HUES48 (cell line): ENCODE results near the gene CHRNB2.

Experiments
- H3K27ac ChIP-seq: one replicate; pipeline ENCODE4 v1.7.0; 2013; ENCODE audit warnings: low read depth, low read length, inconsistent platforms
- H3K27me3 ChIP-seq: 2 replicates; pipeline ENCODE4 v1.6.1; 2013; ENCODE audit warnings: mild to moderate bottlenecking, low read length; ENCODE audit not compliant: control insufficient read depth, insufficient read depth
- H3K36me3 ChIP-seq: 2 replicates; pipeline ENCODE4 v1.6.1; 2013; ENCODE audit warnings: low read length; ENCODE audit not compliant: control insufficient read depth, insufficient read depth
- H3K4me1 ChIP-seq: 2 replicates; pipeline ENCODE4 v1.6.1; 2013; ENCODE audit warnings: mild to moderate bottlenecking, low read length; ENCODE audit not compliant: control insufficient read depth, insufficient read depth
- H3K4me3 ChIP-seq: 2 replicates; pipeline ENCODE4 v1.5.1; 2013; ENCODE audit warnings: mild to moderate bottlenecking, low read depth, low read length
- H3K9ac ChIP-seq: 2 replicates; pipeline ENCODE4 v1.6.1; 2013; ENCODE audit warnings: mild to moderate bottlenecking, low read depth, low read length, moderate library complexity
- H3K9me3 ChIP-seq: 2 replicates; pipeline ENCODE4 v1.6.1; 2013; ENCODE audit warnings: low read length; ENCODE audit not compliant: control insufficient read depth, insufficient read depth

Gene CHRNB2

GRCh38 chr1:154553056-154554030, 14.2 kb upstream of the CHRNB2 start:
- Histone ChIP-seq H3K4me1 (peaks cover 17% of the 10 kb centered on the region), H3K9me3 (no peaks in the 10 kb centered on the region), H3K27me3 (no peaks in the 10 kb centered on the region), H3K36me3 (peaks cover 75% of the 10 kb centered on the region), H3K27ac (no peak overlapping the region), H3K9ac (no peak overlapping the region), H3K4me3 (no peak overlapping the region)

- peaks cover 44% of the 10 kb centered on the region for H3K36me3 ChIP-seq
- H3K4me1 ChIP-seq = peaks cover 20% of the 10 kb centered on the region
- no peaks in the 10 kb centered on the region for H3K27me3 ChIP-seq
- peak overlapping the region; percentile 83 for H3K4me3 ChIP-seq
- no peaks in the 10 kb centered on the region for H3K9me3 ChIP-seq
- H3K27ac ChIP-seq = no peak overlapping the region
- 0 out of 2 replicates have a peak overlapping the region, but pooled peaks have one; percentile 16 for H3K9ac ChIP-seq
Observed at GRCh38 chr1:154556422-154556821, 11.2 kb upstream of the CHRNB2 start.

GRCh38 chr1:154557248-154557938, 10.2 kb upstream of the CHRNB2 start:
- H3K9me3 ChIP-seq = no peaks in the 10 kb centered on the region
- H3K27ac ChIP-seq = no peak overlapping the region
- H3K9ac ChIP-seq = peak overlapping the region; percentile 69
- H3K36me3 ChIP-seq = peaks cover 35% of the 10 kb centered on the region
- H3K4me3 ChIP-seq = peak overlapping the region; percentile 83
- no peaks in the 10 kb centered on the region for H3K27me3 ChIP-seq
- peaks cover 20% of the 10 kb centered on the region for H3K4me1 ChIP-seq

- Histone ChIP-seq H3K4me3 (peak within 1 kb of the TSS; percentile 83), H3K9ac (peak within 1 kb of the TSS; percentile 69), H3K27me3 (no peaks in the 10 kb centered on the region), H3K36me3 (peaks cover 27% of the 10 kb centered on the region), H3K4me1 (peaks cover 20% of the 10 kb centered on the region), H3K9me3 (no peaks in the 10 kb centered on the region), H3K27ac (peak within 1 kb of the TSS; percentile 78)
Observed at GRCh38 chr1:154557939-154558719, 9.4 kb upstream of the CHRNB2 start, which contains the start of gene UBE2Q1. Gene UBE2Q1 (minus strand): TSS chr1:154558662. CDS start chr1:154558553, 109 bp downstream.

GRCh38 chr1:154558720-154559465, 8.7 kb upstream of the CHRNB2 start:
- peak overlapping the region; percentile 83 for H3K4me3 ChIP-seq
- H3K36me3 ChIP-seq = peaks cover 20% of the 10 kb centered on the region
- peaks cover 20% of the 10 kb centered on the region for H3K4me1 ChIP-seq
- peak overlapping the region; percentile 36 for H3K9ac ChIP-seq
- no peaks in the 10 kb centered on the region for H3K9me3 ChIP-seq
- H3K27me3 ChIP-seq = no peaks in the 10 kb centered on the region
- H3K27ac ChIP-seq = peak overlapping the region; percentile 78

- Histone ChIP-seq H3K4me3 (peak overlapping the region; percentile 83), H3K4me1 (peaks cover 20% of the 10 kb centered on the region), H3K36me3 (peaks cover 13% of the 10 kb centered on the region), H3K9ac (no peak overlapping the region), H3K27me3 (no peaks in the 10 kb centered on the region), H3K27ac (peak overlapping the region; percentile 78), H3K9me3 (no peaks in the 10 kb centered on the region)
Observed at GRCh38 chr1:154559466-154560044, 8.0 kb upstream of the CHRNB2 start.

GRCh38 chr1:154565876-154566275, 1.7 kb upstream of the CHRNB2 start:
- Histone ChIP-seq H3K9ac (no peak overlapping the region), H3K9me3 (no peaks in the 10 kb centered on the region), H3K27me3 (peaks cover 3% of the 10 kb centered on the region), H3K27ac (no peak overlapping the region), H3K4me3 (no peak overlapping the region), H3K4me1 (peaks cover 11% of the 10 kb centered on the region), H3K36me3 (no peaks in the 10 kb centered on the region)

GRCh38 chr1:154568157-154568815, 708 bp downstream of the CHRNB2 start:
- H3K4me1 ChIP-seq = peaks cover 15% of the 10 kb centered on the region
- no peaks in the 10 kb centered on the region for H3K36me3 ChIP-seq
- H3K9ac ChIP-seq = no peak overlapping the region
- peak overlapping the region; percentile 64 for H3K4me3 ChIP-seq
- no peak overlapping the region for H3K27ac ChIP-seq
- H3K9me3 ChIP-seq = no peaks in the 10 kb centered on the region
- peaks cover 3% of the 10 kb centered on the region for H3K27me3 ChIP-seq

GRCh38 chr1:154571244-154571963, 3.8 kb downstream of the CHRNB2 start:
- H3K36me3 ChIP-seq = no peaks in the 10 kb centered on the region
- peaks cover 20% of the 10 kb centered on the region for H3K4me1 ChIP-seq

More at GRCh38 chr1:154571244-154571963, 3.8 kb downstream of the CHRNB2 start:
- Histone ChIP-seq H3K27me3 (peaks cover 3% of the 10 kb centered on the region), H3K9me3 (no peaks in the 10 kb centered on the region), H3K27ac (no peak overlapping the region), H3K9ac (no peak overlapping the region), H3K4me3 (no peak overlapping the region)
